GM23338 (cell line): Measurements from ENCODE around the gene TMX2. TPM values are rescaled to one million over a fixed set of nuclear protein-coding genes. Genes with fewer than 3 reads are reported as not detected.

Source experiments
- ATAC-seq: fragments of 200-7000 bp; cut with Tn5 transposase; 3 replicates; pipeline ENCODE4 v1.9.1; 2020
- DNase-seq: peaks from one replicate; pipeline ENCODE4 v3.0.0-alpha.2; 2015; ENCODE audit warnings: low spot score
- H2AFZ ChIP-seq: fragments of 200-600 bp; sonication (generic); 2 replicates; pipeline ENCODE4 v1.8.0; 2016; ENCODE audit warnings: antibody characterized with exemption, mild to moderate bottlenecking, moderate library complexity
- H3F3A ChIP-seq: fragments of 200-600 bp; sonication (generic); replicated peaks from 2 replicates; pipeline ENCODE4 v1.8.0; 2017; ENCODE audit warnings: antibody characterized with exemption, mixed run types, low read depth
- H3K27ac ChIP-seq: fragments of 200-600 bp; sonication (generic); 2 replicates; pipeline ENCODE4 v1.6.1; 2016; ENCODE audit warnings: low read depth
- H3K27me3 ChIP-seq: fragments of 200-600 bp; sonication (generic); 2 replicates; pipeline ENCODE4 v1.8.0; 2016; ENCODE audit warnings: mild to moderate bottlenecking, mixed run types, moderate library complexity; ENCODE audit not compliant: insufficient read depth
- H3K36me3 ChIP-seq: fragments of 200-600 bp; sonication (generic); 2 replicates; pipeline ENCODE4 v1.8.0; 2016; ENCODE audit warnings: mild to moderate bottlenecking; ENCODE audit not compliant: insufficient read depth
- H3K4me1 ChIP-seq: fragments of 200-600 bp; sonication (generic); 2 replicates; pipeline ENCODE4 v1.8.0; 2016; ENCODE audit warnings: mild to moderate bottlenecking, moderate library complexity; ENCODE audit not compliant: insufficient read depth
- H3K4me2 ChIP-seq: fragments of 200-600 bp; sonication (generic); 2 replicates; pipeline ENCODE4 v1.7.1; 2017; ENCODE audit warnings: mixed run types
- H3K4me3 ChIP-seq: fragments of 200-600 bp; sonication (generic); 2 replicates; pipeline ENCODE4 v1.6.1; 2016; ENCODE audit warnings: mixed run types
- H3K79me2 ChIP-seq: fragments of 200-600 bp; sonication (generic); replicated peaks from 2 replicates; pipeline ENCODE4 v1.8.0; 2017; ENCODE audit warnings: mild to moderate bottlenecking; ENCODE audit not compliant: insufficient read depth
- H3K9me2 ChIP-seq: fragments of 200-600 bp; sonication (generic); 2 replicates; pipeline ENCODE4 v1.8.0; 2017; ENCODE audit not compliant: insufficient read depth
- H4K20me1 ChIP-seq: fragments of 200-600 bp; sonication (generic); replicated peaks from 2 replicates; pipeline ENCODE4 v1.8.0; 2017; ENCODE audit warnings: mild to moderate bottlenecking; ENCODE audit not compliant: insufficient read depth
- H3K27ac Mint-ChIP-seq: 2 replicates; pipeline ENCODE4 v1.8.0; 2020; ENCODE audit warnings: inconsistent platforms, mild to moderate bottlenecking, moderate library complexity, mixed read lengths
- H3K27me3 Mint-ChIP-seq: 3 replicates; pipeline ENCODE4 v1.8.0; 2022; ENCODE audit warnings: low read depth, mild to moderate bottlenecking, moderate library complexity, mixed read lengths, inconsistent platforms; ENCODE audit not compliant: insufficient read depth, poor library complexity
- H3K36me3 Mint-ChIP-seq: 3 replicates; pipeline ENCODE4 v1.8.0; 2021; ENCODE audit warnings: low read depth, mild to moderate bottlenecking, inconsistent platforms, moderate library complexity, mixed read lengths
- H3K4me1 Mint-ChIP-seq: 3 replicates; pipeline ENCODE4 v1.8.0; 2020; ENCODE audit warnings: mild to moderate bottlenecking, inconsistent platforms, mixed read lengths
- H3K4me3 Mint-ChIP-seq: 3 replicates; pipeline ENCODE4 v1.8.0; 2021; ENCODE audit warnings: moderate library complexity, mild to moderate bottlenecking, inconsistent platforms, mixed read lengths
- H3K9me3 Mint-ChIP-seq: 3 replicates; pipeline ENCODE4 v1.8.0; 2020; ENCODE audit warnings: moderate library complexity, mild to moderate bottlenecking, inconsistent platforms, mixed read lengths
- CREB1 ChIP-seq: fragments of 250-450 bp; sonication (Bioruptor Pico); IDR thresholded peaks from 2 replicates; pipeline ENCODE4 v1.5.0; 2020; ENCODE audit warnings: low read depth, mild to moderate bottlenecking, moderate library complexity
- CTCF ChIP-seq, 2 experiments: fragments of 200-600 bp in 1 of 2; sonication (generic) in 1 of 2; conservative IDR thresholded peaks; 2 replicates each; pipeline versions ENCODE4 v1.5.1 to v1.6.1; 2016 to 2017; ENCODE audit warnings: antibody characterized with exemption in 2 of 2, low read depth in 2 of 2, mild to moderate bottlenecking in 2 of 2, moderate library complexity in 1 of 2
- ETS1 ChIP-seq: IDR thresholded peaks from 2 replicates; pipeline ENCODE4 v1.6.1; 2016; ENCODE audit warnings: antibody characterized with exemption
- EZH2 ChIP-seq: fragments of 200-600 bp; sonication (generic); IDR thresholded peaks from one replicate; pipeline ENCODE4 v1.8.0; 2017; ENCODE audit warnings: antibody characterized with exemption, mild to moderate bottlenecking, low read depth; ENCODE audit not compliant: unreplicated experiment
- EZH2phosphoT487 ChIP-seq: fragments of 200-600 bp; sonication (generic); IDR thresholded peaks from one replicate; pipeline ENCODE4 v1.8.1; 2018; ENCODE audit warnings: antibody characterized with exemption; ENCODE audit not compliant: unreplicated experiment
- JUNB ChIP-seq: IDR thresholded peaks from one replicate; pipeline ENCODE4 v1.6.1; 2016; ENCODE audit warnings: antibody characterized with exemption; ENCODE audit not compliant: unreplicated experiment
- NANOG ChIP-seq: IDR thresholded peaks from 2 replicates; pipeline ENCODE4 v1.6.1; 2016; ENCODE audit warnings: antibody characterized with exemption, borderline replicate concordance
- POLR2AphosphoS5 ChIP-seq: IDR thresholded peaks from 2 replicates; pipeline ENCODE4 v1.6.1; 2016; ENCODE audit warnings: antibody characterized with exemption, low read depth
- REST ChIP-seq: IDR thresholded peaks from one replicate; pipeline ENCODE4 v1.6.1; 2018; ENCODE audit warnings: antibody characterized with exemption; ENCODE audit not compliant: unreplicated experiment
- STAT1 ChIP-seq: IDR thresholded peaks from one replicate; pipeline ENCODE4 v1.6.1; 2016; ENCODE audit warnings: antibody characterized with exemption; ENCODE audit not compliant: unreplicated experiment
- ZNF114 ChIP-seq: fragments of 250-450 bp; sonication (Bioruptor Pico); IDR thresholded peaks from 2 replicates; pipeline ENCODE4 v1.5.0; 2020; ENCODE audit warnings: mild to moderate bottlenecking, moderate library complexity
- ZNF331 ChIP-seq: fragments of 250-450 bp; sonication (Bioruptor Pico); IDR thresholded peaks from 2 replicates; pipeline ENCODE4 v1.5.0; 2020; ENCODE audit warnings: low read depth, mild to moderate bottlenecking, moderate library complexity
- ZNF462 ChIP-seq: fragments of 250-450 bp; sonication (Bioruptor Pico); IDR thresholded peaks from 2 replicates; pipeline ENCODE4 v1.5.0; 2020; ENCODE audit warnings: mild to moderate bottlenecking, moderate library complexity
- polyA plus RNA-seq: library from polyadenylated mRNA; unstranded; fragments of >200 nt; fragmentation: Nextera tagmentation; extraction: Ambion mirVana; gene quantifications from 2 replicates; pipeline ENCODE4 v1.2.1, GENCODE V29; 2016
- total RNA-seq: library from RNA; depleted of rRNA; stranded (reverse); fragments of >200 nt; shearing (Covaris generic); gene quantifications from 2 replicates; pipeline ENCODE4 v1.2.3, GENCODE V29; 2014

The TMX2 gene
- total and polyA plus RNA-seq, 2 experiments from 2014 or later = 59.2 to 69.3 TPM

GRCh38 chr11:57742087-57742452, 29.7 kb downstream of the TMX2 start:
- peaks cover 37% of the 10 kb centered on the region for H3F3A ChIP-seq
- H3K4me2 ChIP-seq = peak overlapping the region; percentile 98
- H3K9me2 ChIP-seq = no peaks in the 10 kb centered on the region
- no peak for TF ChIP-seq ZNF462 (CRISPR knock-in tag)
- TF ChIP-seq ZNF114 = no peak
- no peak for TF ChIP-seq CREB1 (CRISPR knock-in tag)
- no peak for TF ChIP-seq POLR2AphosphoS5
- TF ChIP-seq CTCF (conservative IDR thresholded peaks at IDR 0.05; ENCODE audit: low read depth in 2 of 2) = no peak
- no peak for TF ChIP-seq REST
- no peak for TF ChIP-seq EZH2phosphoT487
- TF ChIP-seq ZNF331 (CRISPR knock-in tag) = no peak
- TF ChIP-seq EZH2 = no peak
- no peak for TF ChIP-seq STAT1
- no peak for TF ChIP-seq JUNB
- no peak for TF ChIP-seq NANOG
- no peak for TF ChIP-seq ETS1
- Mint-ChIP-seq H3K27me3 (peaks cover 19% of the 10 kb centered on the region), H3K27ac (peak overlapping the region; percentile 97), H3K9me3 (no peaks in the 10 kb centered on the region), H3K36me3 (peaks cover 67% of the 10 kb centered on the region), H3K4me3 (peak overlapping the region; percentile 95), H3K4me1 (peaks cover 15% of the 10 kb centered on the region)
- H3K4me1 ChIP-seq = peaks cover 9% of the 10 kb centered on the region
- H3K27me3 ChIP-seq = no peaks in the 10 kb centered on the region
- H3K4me3 ChIP-seq = peak overlapping the region; percentile 99
- H3K79me2 ChIP-seq = peaks cover 21% of the 10 kb centered on the region
- peak overlapping the region; percentile 28; the same call in 1 of the 2 replicates for H2AFZ ChIP-seq
- H4K20me1 ChIP-seq = no peaks in the 10 kb centered on the region; the same call in 1 of the 2 replicates
- H3K36me3 ChIP-seq = peaks cover 27% of the 10 kb centered on the region
- ATAC-seq = no peak
- H3K27ac ChIP-seq = peak overlapping the region; percentile 96
- DNase-seq = no peak
